HL-60 (cell line): Measurements from ENCODE around the gene LYVE1.

ENCODE experiments used
- DNase-seq, 2 experiments: peaks; one replicate each; pipeline ENCODE4 v3.0.0-alpha.2; 2010 to 2020; ENCODE audit warnings: low read depth in 1 of 2, low spot score in 1 of 2
- H3K27ac ChIP-seq: fragments of 250-450 bp; sonication (Bioruptor Pico); replicated peaks from 2 replicates; pipeline ENCODE4 v1.5.1; 2020; ENCODE audit warnings: mild to moderate bottlenecking, moderate library complexity
- H3K27me3 ChIP-seq: fragments of 250-450 bp; sonication (Bioruptor Pico); 2 replicates; pipeline ENCODE4 v1.5.1; 2021; ENCODE audit warnings: mild to moderate bottlenecking, moderate library complexity; ENCODE audit not compliant: insufficient read depth, poor library complexity, severe bottlenecking
- H3K4me3 ChIP-seq: replicated peaks from 2 replicates; pipeline ENCODE4 v1.5.1; 2011; ENCODE audit warnings: mild to moderate bottlenecking, control low read depth, low read length; ENCODE audit not compliant: insufficient read depth
- GABPA ChIP-seq: IDR thresholded peaks from 2 replicates; pipeline ENCODE4 v1.6.1; 2012; ENCODE audit warnings: low read depth
- POLR2AphosphoS5 ChIP-seq: IDR thresholded peaks from 2 replicates; pipeline ENCODE4 v1.6.1; 2012; ENCODE audit warnings: low read depth
- SPI1 ChIP-seq: IDR thresholded peaks from 2 replicates; pipeline ENCODE4 v1.6.1; 2012; ENCODE audit warnings: low read depth, mild to moderate bottlenecking, borderline replicate concordance
- TF ChIP-seq, protein P1 (sequence below): IDR thresholded peaks from one replicate; pipeline ENCODE4 v1.5.1; 2011; ENCODE audit warnings: low read length, control low read depth, inconsistent platforms; ENCODE audit not compliant: insufficient read depth
- TF ChIP-seq, protein P2 (sequence below): IDR thresholded peaks from 2 replicates; pipeline ENCODE4 v1.6.1; 2012; ENCODE audit warnings: low read depth; ENCODE audit not compliant: insufficient replicate concordance

The LYVE1 gene

DNA sequence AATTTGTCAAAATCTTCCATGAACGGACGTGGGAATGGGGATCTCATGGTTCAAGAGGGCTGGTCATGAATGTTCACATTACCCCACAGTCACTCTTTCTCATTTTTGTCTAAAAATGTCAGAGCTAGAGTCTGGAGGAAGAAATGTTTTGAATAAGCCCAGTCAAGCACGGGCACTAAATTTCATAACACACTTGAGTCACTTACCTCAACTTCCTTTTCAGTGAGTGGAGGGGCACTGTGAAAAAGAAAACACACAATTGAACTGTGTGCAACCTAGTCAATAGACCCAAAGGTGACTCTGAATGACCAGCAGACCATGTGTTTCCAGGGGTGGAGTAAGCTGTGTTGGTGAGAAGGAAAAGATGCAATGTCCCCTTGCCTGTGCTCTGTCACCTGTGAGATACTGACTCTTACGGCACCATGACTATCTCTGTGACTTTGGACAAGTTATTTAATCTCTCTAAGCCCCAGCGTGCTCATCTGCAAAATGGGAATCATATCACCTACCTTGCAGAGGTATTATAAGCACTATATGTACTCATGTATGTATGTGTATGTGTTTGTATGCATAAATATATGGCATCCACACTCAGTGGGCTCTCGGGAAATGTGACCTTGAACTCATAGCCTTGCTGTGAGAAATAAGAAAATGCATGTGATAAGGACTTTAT, 38.2 kb upstream of the LYVE1 start:
- Histone ChIP-seq H3K4me3 (no peak overlapping the region), H3K27me3 (no peaks in the 10 kb centered on the region), H3K27ac (peak overlapping the region; percentile 87)
- TF ChIP-seq, protein P1, sequence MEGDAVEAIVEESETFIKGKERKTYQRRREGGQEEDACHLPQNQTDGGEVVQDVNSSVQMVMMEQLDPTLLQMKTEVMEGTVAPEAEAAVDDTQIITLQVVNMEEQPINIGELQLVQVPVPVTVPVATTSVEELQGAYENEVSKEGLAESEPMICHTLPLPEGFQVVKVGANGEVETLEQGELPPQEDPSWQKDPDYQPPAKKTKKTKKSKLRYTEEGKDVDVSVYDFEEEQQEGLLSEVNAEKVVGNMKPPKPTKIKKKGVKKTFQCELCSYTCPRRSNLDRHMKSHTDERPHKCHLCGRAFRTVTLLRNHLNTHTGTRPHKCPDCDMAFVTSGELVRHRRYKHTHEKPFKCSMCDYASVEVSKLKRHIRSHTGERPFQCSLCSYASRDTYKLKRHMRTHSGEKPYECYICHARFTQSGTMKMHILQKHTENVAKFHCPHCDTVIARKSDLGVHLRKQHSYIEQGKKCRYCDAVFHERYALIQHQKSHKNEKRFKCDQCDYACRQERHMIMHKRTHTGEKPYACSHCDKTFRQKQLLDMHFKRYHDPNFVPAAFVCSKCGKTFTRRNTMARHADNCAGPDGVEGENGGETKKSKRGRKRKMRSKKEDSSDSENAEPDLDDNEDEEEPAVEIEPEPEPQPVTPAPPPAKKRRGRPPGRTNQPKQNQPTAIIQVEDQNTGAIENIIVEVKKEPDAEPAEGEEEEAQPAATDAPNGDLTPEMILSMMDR = no peak
- TF ChIP-seq, protein P2, sequence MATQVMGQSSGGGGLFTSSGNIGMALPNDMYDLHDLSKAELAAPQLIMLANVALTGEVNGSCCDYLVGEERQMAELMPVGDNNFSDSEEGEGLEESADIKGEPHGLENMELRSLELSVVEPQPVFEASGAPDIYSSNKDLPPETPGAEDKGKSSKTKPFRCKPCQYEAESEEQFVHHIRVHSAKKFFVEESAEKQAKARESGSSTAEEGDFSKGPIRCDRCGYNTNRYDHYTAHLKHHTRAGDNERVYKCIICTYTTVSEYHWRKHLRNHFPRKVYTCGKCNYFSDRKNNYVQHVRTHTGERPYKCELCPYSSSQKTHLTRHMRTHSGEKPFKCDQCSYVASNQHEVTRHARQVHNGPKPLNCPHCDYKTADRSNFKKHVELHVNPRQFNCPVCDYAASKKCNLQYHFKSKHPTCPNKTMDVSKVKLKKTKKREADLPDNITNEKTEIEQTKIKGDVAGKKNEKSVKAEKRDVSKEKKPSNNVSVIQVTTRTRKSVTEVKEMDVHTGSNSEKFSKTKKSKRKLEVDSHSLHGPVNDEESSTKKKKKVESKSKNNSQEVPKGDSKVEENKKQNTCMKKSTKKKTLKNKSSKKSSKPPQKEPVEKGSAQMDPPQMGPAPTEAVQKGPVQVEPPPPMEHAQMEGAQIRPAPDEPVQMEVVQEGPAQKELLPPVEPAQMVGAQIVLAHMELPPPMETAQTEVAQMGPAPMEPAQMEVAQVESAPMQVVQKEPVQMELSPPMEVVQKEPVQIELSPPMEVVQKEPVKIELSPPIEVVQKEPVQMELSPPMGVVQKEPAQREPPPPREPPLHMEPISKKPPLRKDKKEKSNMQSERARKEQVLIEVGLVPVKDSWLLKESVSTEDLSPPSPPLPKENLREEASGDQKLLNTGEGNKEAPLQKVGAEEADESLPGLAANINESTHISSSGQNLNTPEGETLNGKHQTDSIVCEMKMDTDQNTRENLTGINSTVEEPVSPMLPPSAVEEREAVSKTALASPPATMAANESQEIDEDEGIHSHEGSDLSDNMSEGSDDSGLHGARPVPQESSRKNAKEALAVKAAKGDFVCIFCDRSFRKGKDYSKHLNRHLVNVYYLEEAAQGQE = no peak
- TF ChIP-seq SPI1 (no peak), POLR2AphosphoS5 (no peak), GABPA (no peak)
- DNase-seq = peak; percentile 83 to 90

DNA sequence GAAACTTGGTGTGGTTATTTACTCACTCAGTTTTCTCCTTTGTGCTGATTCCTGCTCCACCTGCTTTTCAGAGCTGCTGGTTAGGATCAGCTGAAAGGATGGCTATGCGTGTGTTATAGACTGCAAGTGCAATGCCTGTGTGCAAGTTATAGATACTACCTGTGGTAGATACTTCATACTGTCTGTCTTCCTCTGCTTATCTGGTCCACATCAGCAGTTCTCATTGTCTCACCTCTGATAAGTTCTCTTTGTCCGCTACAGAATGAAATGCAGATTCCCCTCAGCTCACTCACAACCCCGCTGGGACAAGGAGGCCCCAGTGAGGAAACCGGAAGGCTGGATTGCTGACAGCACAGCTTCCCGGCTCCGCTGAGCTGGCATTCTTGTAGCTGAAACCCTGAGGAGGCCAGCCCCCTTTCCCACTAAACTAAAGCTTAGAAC, 37.5 kb upstream of the LYVE1 start:
- no peak overlapping the region for H3K4me3 ChIP-seq
- H3K27ac ChIP-seq = peak overlapping the region; percentile 87
- no peaks in the 10 kb centered on the region for H3K27me3 ChIP-seq
- TF ChIP-seq SPI1 = no peak; the same call in 1 of the 2 replicates
- TF ChIP-seq GABPA = peak; percentile 53
- TF ChIP-seq POLR2AphosphoS5 = no peak; the same call in none of the 2 replicates
- TF ChIP-seq, protein P2 = peak; percentile 24
- TF ChIP-seq, protein P1 = no peak
- peak; percentile 70 to 90 for DNase-seq

DNA sequence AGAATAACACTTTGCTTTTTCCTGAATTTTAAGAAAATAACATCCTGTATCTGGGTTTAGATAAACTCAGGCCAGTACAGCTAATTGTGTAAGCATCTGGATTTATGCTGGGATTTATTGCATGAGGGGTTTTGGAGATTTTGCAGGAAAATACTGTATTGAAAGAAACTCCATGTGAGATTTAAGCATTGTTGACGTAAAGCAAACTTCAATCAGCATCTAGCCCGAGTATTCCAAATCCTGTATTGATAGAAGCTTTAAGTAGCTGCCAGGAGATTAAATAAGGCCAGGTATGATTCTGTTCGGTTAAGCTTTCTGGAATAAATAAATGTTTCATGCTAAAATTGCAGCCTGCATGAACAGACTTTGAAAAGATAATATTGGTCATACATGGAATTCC, 36.3 kb upstream of the LYVE1 start:
- no peak for DNase-seq
- H3K27ac ChIP-seq = peak overlapping the region; percentile 87
- no peak overlapping the region for H3K4me3 ChIP-seq
- H3K27me3 ChIP-seq = no peaks in the 10 kb centered on the region
- TF ChIP-seq, protein P2 = no peak
